CD4-positive, alpha-beta T cell treated with Interleukin-4 for 4 hours (primary cell): ENCODE results near the gene ARHGAP27.

Source experiments
- DNase-seq: peaks from one replicate; pipeline ENCODE4 v3.0.0-alpha.2; 2020

ARHGAP27 gene

GRCh38 chr17:45382226-45382625, 50.4 kb downstream of the ARHGAP27 start:
- no peak for DNase-seq

- no peak for DNase-seq
These were observed 51.7 kb downstream of the ARHGAP27 start for GRCh38 chr17:45380991-45381390.

DNA sequence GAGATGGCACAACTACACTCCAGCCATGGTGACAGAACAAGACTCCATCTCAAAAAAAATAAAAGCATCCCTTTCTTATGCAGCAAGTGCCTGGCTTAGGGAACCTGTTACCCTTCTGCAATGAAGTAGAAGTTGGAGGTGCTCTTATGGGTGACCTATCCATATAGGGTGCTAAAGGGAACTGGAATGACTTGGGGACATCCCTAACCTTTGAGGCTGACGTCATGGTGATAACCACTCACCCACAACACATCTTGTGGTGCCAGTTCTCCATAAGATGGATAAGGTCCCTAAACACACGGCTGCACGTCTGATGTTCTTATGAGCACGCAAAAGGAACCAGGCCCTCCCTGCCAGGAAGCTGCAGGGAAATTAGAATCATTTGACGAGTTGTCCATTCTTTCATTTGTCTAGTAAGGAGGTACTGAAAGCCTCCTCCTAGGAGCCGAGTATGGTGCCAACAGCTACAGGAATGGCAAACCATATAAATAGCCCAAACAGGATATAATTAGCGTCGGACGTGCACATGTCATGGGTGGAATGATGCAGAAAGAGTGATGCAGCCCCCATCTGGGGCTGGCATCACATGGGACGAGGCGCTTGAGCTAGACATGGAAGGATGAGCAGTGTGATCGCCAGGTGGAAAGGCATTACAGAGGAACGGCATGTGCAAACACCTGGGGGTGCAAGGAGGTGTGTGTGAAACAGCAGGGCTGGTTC, 52.5 kb downstream of the ARHGAP27 start:
- peak; percentile 10 for DNase-seq

DNA sequence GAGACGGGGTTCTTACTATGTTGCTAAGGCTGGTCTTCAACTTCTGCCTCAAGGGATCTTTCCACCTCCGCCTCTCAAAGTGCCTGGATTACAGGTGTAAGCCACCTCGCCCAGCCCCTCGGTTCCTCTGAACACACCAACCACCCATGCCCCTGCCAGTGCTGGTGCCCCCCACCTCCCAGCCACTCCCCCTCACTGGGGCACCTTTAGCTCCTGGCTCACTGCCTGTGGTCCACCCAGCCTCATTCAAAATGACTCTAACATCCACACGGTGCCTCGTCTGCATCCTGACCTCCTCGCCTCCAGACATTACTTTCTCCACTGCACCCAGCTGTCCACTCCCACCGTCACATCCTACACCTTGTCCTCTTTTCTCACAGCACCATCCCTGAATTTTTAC, 55.3 kb downstream of the ARHGAP27 start:
- no peak for DNase-seq

DNA sequence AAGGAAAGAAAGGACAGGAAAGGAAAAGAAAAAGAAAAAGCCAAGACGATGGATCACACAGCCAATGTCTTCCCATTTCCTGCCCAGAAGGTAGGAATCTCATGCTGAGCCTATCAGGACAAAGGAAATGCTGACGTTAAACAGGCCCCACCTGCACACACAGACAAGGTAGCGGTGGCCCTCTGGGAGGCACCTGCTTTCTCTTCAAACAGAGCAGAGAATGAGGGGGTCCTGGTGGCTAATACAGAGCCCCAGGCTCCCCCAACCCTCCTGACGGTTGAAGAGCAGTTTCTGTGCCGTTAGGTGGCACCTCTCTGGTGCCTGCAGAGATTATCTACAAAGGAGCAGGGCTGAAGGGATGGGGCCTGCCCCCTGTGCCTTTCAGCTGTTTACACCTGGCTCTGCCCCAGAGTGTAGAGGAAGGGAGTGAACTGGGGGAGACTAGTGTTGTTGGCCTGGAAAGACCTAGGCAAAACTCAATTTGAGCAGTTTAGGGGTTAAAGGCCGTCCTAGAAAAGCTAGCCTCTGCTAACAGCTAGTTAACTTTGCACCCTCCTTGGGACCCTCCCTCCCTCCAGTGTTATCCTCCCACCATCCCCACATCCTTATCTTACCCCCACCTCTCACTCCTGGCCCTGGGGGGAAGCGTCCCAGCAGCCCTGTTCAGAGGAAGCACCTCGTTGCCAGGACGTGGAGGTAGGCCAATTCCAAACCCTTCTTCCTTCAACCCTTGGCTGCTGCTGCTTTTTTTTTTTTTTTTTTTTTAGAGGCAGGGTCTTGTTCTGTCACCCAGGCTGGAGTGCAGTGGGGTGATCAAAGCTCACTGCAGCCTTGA, 56.3 kb downstream of the ARHGAP27 start:
- no peak for DNase-seq

DNA sequence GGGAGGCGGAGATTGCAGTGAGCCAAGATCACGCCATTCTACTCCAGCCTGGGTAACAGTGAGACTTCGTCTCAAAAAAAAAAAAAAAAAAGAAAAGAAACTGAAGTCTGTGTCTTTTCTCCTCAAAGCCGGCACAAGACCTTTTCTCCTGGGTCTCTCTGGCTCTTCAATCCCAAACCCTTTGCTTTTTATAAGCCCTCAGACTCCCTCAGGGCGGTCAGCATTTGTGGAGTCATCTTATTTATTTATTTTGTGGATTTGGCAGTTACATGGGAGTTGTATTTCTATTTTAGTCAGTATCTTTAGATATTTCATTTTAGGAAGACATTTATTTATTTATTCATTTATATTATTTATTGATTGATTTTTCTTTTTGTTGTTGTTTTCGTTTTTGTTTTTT, 58.2 kb downstream of the ARHGAP27 start:
- DNase-seq: no peak

- no peak for DNase-seq
These were observed 60.3 kb downstream of the ARHGAP27 start for GRCh38 chr17:45372325-45372869.

DNA sequence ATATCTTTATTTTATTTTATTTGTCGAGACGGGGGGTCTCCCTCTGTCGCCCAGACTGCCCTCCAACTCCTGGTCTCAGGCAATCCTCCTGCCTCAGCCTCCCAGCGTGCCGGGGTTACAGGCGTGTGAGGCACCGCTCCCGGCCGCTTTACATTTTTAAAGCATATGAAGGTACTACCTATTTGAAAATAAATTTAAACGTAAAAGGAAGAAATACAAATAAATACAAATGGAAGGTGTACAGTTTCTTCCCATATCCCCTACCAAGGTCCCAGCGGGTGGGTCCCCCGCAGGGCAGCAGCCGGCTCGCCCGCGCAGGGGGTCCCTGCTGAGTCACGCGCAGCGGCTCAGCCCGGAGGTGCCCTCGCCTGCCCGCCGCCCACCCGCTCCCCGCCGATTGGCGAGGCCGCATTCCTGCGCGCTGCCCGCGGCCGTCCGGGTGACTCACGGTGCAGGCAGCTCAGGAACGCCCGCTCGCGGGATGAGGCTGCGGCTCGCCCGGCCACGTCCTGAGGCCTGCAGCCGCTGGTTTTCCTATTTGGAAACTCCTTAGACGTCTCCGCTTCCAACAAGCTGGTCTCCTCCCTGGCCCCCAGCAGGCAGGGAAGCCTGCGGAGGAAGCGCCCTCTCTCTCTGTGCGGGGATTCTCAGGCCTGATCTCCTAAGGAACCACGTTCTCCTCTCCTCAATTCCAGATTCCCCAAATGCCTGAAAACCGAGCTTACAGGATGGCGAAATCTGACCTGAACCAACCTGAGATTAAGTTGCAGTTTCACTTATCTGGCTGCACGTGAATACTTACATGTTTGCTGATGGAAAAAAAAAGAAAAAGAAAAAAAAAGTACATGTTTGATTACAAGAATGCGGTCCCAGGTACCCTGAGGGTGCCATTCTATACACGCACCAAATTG, 61.0 kb downstream of the ARHGAP27 start:
- DNase-seq: peak; percentile 11

DNA sequence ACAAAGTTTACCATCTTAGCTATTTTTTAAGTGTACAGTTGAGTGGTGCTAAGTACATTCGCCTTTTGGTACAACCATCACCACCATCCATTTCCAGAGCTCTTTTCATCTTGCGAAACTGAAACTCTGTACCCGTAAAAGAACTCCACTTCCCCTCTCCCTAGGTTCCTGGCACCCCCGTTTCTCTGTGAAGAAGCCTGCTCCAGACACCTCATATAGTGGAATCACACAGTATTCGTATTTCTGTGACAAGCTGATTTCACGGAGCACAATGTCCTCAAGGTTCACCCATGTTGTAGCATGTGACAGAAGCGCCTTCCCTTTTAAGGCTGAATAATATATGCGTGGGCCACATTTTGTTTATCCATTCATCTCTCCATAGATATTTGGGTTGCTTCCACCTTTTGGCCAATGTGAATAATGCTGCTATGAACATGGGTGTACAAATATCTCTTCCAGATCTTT, 61.7 kb downstream of the ARHGAP27 start:
- no peak for DNase-seq

- DNase-seq: no peak
These were observed 63.2 kb downstream of the ARHGAP27 start for GRCh38 chr17:45369421-45369820.

- DNase-seq: no peak
These were observed 64.0 kb downstream of the ARHGAP27 start for GRCh38 chr17:45368651-45369050.

GRCh38 chr17:45367216-45367615, 65.5 kb downstream of the ARHGAP27 start:
- DNase-seq: no peak

DNA sequence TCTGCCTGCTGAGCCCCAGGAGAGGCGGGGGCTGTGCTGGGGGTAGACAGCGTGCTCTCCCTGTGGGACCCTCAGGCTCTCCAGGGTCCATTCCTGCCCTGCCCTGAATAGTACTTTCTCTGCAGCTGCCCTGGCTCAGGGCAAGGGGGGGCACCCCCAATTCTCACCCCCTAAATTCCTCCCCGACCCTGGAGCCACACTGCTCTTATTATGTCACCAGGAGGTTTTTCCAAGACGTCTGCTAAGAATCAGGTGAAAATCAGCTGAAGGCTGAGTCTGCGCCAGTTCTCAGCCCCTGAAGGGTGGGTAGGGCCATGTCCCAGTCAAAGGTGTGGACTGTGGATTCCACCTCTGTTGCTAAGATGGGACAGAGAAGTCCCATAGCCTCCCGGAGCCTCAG, 66.0 kb downstream of the ARHGAP27 start:
- DNase-seq: no peak

- DNase-seq: no peak
These were observed 66.6 kb downstream of the ARHGAP27 start for GRCh38 chr17:45366049-45366448.

- DNase-seq: no peak
These were observed 67.9 kb downstream of the ARHGAP27 start for GRCh38 chr17:45364531-45365390.

DNA sequence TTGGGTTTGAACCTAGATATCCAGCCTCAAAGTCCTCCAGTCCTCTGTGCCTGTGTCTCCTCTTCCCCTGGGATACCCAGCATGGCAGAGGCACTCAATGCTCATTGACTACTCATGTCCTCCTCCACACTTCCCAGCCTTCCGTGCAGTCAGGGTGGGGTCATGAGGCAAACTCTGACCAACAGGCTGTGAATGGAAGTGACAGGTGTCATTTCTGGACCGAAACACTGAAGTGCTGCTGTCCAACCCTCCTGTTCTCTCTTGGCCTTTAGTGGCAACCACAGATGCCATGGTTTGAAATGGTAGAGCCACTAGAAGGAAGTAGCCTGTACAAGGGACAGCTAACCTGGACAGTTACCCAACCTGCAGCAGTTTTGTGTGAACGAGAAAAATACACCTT, 69.2 kb downstream of the ARHGAP27 start:
- DNase-seq: no peak

DNA sequence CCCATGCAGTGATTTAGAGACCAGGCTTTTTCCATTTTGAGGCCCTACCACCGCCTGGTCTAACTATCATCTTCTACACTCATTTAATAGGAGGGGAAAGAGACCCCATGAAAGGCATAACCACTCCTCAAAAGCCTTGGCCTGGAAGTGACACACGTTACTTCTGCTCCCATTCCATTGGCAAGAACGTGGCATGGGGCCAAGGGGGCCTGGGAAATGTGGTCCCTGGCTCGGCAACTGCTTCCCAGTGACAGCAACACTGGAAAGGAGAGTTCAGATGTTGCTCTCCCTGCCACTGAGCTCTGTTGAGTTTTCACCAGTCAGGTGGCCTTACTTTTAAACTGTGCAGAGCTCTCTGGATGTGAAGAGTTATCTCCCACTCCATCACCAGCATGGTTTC, 70.7 kb downstream of the ARHGAP27 start:
- DNase-seq: no peak

DNA sequence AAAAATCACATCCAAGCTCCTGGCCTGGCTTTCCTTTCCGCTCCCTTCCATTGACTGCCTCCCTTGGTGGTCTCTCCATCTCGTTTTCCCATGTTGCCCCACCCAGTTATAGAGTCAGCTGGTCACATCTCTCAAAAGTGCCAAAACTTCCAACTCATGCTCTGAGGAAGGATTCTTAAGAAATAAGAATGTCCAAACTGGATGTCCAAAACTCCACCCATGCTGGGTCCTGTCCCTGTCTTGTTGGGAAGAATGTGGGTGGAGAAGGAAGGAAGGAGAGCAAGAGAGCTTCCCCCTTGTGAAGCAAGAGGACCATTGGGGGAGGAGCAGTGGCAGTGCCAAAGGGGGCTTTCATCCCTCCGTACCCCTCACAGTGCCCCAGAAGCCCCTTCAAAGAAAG, 71.2 kb downstream of the ARHGAP27 start:
- no peak for DNase-seq

GRCh38 chr17:45357364-45357997, 75.2 kb downstream of the ARHGAP27 start:
- DNase-seq: no peak

GRCh38 chr17:45355087-45355486, 77.6 kb downstream of the ARHGAP27 start:
- no peak for DNase-seq

GRCh38 chr17:45353043-45353442, 79.6 kb downstream of the ARHGAP27 start:
- DNase-seq: peak; percentile 39
